ENCODE results near the gene INPP5K.

The INPP5K gene

DNA sequence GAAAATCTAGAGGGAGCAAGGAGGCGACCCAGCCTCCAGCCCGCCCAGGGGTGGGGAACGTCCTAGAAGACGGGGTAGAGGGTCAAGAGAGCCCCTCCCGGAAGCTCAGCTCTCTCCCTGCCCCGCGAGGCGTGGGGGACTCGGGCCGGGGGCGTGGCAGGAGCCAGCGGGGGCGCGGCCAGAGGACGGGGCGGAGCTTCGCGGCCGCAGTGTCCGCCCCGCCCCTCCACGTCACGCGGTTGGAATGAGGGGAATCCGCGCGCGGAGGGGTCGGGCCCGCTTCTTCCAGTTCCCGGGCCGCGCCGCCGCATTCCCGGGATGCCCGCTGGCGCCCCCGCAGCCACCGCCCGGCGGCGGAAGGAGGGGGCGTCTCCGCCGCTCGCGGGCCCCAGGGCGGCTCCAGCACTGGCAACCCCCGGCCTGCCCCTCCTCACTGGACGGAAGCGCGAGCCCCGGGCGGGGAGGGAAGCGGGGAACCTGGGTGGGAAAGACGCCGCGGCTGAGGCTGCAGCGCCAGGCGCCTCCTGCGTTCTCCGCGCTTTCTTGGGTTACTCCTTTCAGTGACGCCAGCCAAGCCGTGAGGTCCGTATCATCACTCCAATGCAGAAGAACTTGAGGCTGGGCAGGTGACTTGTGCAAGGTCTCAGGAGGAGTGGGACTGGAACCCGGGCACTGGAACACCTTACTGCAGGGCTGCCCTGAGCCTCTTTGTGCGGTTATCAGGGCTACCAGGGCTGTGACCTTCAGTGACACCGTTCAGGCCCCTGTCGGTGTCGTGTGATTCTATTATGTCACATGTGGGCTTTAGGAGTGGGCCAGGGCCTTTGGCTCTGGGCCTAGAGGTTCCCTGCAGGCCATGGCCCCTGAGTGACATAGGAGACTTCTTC is 28.2 kb downstream of the INPP5K start:
- no peak for TF ChIP-seq GATA3 (IDR thresholded peaks at IDR 0.05; ENCODE audit: low read depth, low read length)

DNA sequence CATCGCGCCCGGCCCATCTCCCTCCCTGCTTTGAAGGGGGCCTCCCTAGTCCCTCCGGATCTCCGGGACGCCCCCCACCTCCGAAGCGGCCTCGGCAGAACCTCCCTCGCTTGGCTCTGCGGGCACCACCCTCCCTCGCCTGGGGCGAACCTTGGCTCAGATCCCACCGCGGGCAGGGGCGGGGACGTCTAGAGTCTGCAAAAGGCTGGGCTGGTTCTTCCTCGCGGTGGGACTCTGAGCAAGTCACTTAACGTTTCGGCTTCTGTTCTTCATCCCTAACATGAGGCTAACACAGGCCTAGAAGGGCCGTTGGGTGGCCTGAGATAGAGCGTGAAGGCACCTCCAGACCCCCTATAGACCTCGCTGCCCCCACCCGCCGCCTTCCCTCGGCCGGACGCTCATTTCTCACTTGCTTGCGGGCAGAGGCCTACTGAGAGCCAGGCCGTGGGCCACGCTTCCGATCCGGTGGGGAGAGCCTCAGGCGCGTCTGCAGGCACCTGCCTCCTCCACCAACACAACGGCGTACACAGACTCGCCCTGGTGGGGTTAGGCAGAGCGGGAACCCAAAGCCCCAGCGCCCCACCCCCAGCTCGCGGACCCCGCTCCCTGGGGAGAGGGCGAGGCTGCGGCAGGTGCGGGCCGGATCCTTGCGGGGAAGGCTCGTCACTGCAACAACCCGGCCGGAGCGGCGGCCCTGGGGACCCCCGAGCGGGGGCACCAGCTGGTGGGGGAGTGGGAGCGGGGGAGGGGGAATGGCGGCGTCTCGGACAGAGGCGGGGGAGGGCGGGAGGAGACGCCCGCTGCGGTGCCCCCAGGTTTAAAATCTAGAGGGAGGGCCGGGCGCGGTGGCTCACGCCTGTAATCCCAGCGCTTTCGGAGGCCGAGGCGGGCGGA is 29.4 kb downstream of the INPP5K start:
- TF ChIP-seq GATA2 (IDR thresholded peaks at IDR 0.05; ENCODE audit: low read depth, low read length) (no peak), GATA3 (IDR thresholded peaks at IDR 0.05; ENCODE audit: low read depth, low read length) (no peak)

DNA sequence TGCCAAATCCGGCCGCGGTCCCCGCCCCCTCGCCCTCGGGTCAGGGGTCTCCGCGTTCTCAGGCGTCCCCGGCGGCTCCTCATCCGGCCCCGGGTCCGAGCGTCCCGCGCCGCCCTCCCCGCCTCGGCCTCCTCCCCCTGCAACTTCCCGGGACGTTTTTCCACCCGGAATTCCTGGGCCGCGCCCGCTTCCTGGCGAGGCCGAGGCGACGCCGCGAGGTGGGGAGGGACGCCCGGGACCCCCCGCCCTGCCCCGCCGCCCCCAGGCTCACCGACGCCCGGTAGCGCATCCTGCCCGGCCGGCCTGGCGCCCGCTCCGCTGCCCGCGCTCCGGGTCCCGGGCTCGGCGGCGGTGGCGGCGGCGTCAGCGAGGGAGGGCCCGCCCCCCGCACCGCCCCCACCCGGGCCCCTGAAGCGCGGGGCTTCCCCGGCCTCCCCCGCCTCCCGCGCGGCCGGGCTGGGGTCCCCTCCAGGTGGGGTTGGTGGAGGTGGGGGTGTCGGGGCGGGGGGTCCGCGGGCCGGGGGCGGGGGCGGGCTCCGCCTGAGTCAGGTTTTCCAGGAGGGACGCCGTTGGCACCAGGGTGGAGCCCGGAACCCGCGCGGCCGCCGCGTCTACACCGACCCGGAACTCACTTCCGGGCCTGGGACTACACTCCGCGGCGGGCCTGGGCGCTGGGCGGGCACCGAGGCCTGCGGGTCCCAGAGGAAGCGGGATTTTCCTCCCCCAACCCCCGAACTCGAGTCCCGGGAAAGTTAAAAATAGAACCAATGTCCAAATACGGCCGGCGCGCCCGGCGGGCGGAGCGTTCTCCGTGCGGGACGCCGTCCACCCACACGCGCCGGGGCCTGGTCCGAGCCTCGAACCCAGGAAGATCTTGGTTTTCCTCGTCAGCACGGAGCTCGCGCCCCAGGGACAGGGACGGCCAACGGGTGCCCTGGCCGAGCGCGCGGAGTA is 30.7 kb downstream of the INPP5K start:
- no peak for TF ChIP-seq GATA3 (IDR thresholded peaks at IDR 0.05; ENCODE audit: low read depth, low read length)
- no peak for TF ChIP-seq GATA2 (IDR thresholded peaks at IDR 0.05; ENCODE audit: low read depth, low read length)

DNA sequence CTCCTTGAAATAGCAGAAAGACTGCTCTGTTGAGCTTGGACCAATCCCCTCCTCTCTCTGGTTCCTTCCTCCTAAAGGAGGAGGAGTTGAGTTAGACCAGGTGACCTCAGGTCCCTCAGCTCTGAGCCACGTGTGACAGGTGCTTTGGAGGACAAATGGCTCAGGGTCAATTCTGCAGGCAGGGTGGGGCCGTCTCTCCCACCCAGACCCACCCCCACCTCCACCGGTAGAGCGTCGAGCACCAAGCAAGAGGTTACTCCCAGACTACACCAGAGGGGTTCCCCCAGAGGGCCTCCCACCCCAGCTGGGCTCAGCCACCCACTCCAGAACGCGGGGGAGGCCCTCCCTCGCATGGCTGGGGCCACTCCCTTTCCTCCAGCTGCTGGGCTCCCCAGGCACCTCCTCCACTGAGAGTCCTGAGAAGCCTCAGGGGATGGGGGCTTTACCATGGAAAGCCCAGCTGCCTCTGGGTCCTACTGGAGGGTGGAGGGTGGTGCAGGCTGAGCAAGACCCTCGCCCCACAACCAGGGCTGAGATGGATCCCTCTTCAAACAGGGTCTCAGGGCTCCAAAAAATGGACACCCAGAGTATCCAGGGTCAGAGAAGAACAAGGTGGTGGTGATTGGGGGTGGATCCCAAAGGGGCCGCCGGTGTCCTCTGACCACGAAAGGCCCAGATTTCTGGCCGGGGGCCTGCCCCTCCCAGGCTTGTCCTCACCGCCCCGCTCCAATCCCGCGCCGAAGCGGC is 31.6 kb downstream of the INPP5K start:
- TF ChIP-seq GATA2 (IDR thresholded peaks at IDR 0.05; ENCODE audit: low read depth, low read length) (no peak), GATA3 (IDR thresholded peaks at IDR 0.05; ENCODE audit: low read depth, low read length) (no peak)

DNA sequence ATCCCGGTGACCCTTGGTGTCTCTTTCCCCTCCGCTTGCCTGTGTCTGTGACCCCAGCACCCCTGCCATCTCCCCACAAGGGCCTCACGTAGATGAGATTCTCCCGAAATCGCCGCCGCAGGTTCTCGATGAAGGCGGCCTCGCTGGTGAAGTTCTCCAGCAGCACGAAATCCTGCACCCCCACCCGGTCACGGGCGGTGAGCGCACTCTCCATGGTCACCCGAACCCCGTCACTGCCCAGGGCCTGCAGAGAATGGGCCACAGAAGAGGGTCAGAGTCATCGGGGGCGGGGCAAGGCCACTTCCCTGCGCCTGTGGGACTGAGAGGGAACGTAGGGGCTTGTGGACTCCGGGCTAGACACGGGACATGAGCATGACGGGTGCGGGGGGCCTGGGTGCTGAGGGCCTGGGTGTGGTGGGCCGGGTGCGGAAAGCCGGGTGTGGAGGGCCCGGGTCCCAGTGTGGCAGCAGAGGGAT is 32.3 kb downstream of the INPP5K start:
- no peak for TF ChIP-seq GATA2 (IDR thresholded peaks at IDR 0.05; ENCODE audit: low read depth, low read length)
- no peak for TF ChIP-seq GATA3 (IDR thresholded peaks at IDR 0.05; ENCODE audit: low read depth, low read length)

DNA sequence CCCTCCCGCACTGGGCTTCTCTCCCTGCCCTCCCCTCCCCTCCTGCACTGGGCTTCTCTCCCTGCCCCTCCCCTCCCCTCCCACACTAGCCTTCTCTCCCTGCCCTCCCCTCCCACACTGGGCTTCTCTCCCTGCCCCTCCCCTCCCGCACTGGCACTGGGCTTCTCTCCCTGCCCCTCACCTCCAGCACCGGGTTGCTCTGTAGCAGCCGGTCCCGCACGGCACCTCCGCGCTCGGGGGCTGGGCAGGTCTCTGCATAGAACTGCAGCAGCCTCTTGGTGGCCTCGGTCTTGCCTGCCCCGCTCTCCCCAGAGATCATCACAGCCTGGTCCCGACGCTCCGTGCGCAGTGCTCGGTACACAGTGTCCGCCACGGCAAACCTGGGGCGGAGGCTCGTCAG is 33.7 kb downstream of the INPP5K start:
- TF ChIP-seq GATA3 (IDR thresholded peaks at IDR 0.05; ENCODE audit: low read depth, low read length) (no peak), GATA2 (IDR thresholded peaks at IDR 0.05; ENCODE audit: low read depth, low read length) (no peak)

DNA sequence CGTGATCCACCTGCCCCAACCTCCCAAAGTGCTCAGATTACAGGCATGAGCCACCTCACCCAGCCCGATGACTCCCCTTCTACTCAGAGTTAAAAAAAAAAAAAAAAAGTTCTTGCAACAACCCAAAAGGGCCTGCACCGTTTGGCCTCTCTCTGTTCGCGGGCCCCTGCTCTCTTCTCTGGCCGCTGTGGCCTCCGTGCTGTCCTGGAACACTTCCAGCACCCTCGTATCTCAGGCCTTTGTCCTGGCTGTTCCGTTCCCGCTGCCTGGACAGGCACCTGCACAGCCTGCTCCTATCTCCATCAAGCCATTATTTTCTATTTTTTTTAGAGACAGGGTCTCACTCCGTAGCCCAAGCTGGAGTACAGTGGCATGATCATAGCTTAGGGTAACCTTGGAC is 34.7 kb downstream of the INPP5K start:
- TF ChIP-seq GATA3 (IDR thresholded peaks at IDR 0.05; ENCODE audit: low read depth, low read length), result no peak
- no peak for TF ChIP-seq GATA2 (IDR thresholded peaks at IDR 0.05; ENCODE audit: low read depth, low read length)

DNA sequence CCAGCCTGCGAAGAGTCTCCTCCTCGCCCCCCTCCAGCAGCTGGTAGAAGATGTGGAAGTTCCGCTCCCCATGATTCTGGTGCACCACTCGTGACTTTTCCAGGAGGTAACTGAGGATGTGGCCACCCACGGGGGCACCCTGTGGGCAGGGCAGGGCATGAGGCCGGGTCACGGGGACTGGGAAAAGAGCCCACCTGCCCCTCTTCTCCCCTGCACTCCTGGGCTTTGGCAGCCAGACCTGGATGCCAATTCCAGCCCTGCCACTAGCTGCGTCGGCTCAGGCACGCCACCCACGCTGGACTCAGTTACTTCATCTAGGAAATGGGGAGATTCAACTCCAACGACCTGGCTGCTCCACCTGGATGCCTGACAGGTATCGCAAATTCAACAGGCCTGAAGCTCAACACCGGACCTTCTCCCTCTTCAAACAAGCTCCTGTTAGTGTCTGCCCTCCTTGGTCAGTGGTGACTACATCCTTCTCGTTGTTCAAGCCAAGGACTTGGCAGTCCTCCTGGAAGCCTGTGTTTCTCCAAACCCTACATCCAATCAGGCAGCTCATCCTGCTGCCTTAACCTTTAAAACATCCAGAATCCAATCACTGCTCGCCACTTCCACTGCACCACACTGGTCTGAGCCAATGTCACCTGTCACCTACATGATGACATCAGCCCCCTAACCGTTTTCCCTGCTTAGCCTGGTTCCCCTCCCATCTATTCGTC is 35.5 kb downstream of the INPP5K start:
- no peak for TF ChIP-seq GATA2 (IDR thresholded peaks at IDR 0.05; ENCODE audit: low read depth, low read length)
- TF ChIP-seq GATA3 (IDR thresholded peaks at IDR 0.05; ENCODE audit: low read depth, low read length), result no peak

DNA sequence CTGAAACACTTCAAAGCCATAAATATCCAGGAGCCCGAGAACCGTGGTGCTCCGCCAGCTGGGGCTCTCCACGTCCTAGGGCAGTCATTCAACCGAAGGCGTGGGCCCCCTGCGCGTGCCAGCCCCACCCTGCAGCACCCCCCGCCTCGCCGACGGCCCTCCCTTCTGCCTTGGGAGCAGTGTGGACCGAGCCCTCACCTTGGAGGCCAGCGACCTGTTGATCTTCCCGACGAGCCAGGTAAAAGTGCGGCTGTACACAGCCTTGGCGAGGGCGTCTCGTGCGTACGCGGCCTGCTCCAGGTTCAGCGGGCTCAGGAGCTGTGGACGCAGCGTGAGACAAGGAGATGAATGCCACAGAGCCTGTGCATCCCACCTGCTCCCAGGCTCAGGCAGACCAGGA is 38.0 kb downstream of the INPP5K start:
- no peak for TF ChIP-seq GATA2 (IDR thresholded peaks at IDR 0.05; ENCODE audit: low read depth, low read length)
- TF ChIP-seq GATA3 (IDR thresholded peaks at IDR 0.05; ENCODE audit: low read depth, low read length), result no peak

DNA sequence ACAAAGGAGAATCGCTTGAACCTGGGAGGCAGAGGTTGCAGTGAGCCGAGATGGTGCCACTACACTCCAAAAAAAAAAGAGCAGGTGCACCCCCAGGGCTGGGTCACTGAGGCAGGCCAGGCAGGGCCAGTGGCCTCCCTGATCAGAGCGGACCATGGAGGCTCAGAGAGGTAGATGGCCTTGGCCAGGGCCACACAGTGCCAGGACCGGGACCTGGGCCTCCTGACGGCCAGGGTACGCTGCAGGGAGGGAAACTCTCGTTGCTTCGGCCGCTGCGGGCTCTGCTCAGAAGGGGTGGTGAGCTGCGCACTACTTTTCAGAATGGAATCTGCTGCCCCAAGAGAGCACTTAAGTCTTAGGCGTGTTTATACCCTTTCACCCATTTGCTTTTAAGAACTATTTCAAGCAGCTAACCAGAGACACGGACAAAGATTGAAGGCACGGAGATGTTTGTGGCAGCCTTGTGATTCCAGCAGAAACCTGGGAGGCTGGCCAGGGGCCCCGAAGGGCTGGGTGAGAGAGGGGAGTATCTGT is 41.0 kb downstream of the INPP5K start:
- TF ChIP-seq GATA3 (IDR thresholded peaks at IDR 0.05; ENCODE audit: low read depth, low read length) (no peak), GATA2 (IDR thresholded peaks at IDR 0.05; ENCODE audit: low read depth, low read length) (no peak)

DNA sequence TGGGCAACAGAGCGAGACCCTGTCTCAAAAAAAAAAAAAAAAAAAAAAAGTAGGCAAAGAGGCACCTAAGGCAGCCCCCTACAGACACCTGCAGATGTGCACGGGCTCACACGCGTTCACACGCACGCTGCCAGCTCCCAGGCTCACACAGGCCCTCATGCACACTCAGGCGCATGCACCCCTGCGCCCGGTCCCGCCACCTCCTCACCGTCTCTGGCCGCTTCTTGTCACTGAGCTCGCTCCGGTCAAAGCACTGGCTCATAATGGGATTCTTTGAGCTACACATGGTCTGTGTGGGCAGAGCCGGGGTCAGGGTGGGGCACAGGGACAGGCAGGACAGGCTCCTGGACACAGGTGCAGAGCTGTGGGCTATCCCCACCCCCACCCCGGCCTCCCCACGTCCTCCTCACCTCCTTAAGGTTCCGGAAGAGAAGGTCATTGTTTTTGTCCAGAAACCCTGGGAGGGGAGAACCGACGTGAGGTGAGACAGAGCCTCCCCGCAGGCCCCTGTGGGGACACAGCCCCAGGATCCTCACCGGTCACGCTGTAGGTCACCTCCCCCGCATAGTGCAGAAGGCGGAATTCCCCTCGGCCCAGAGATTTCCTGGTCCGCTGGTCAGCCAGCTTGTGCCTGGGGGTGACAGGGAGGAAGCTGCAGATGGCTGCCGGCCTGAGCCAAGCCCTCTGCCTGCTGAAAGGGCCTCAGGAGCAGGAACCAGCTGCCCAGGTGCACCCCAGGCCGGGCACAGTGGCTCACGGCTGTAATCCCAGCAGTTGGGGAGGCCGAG is 41.8 kb downstream of the INPP5K start:
- TF ChIP-seq GATA2 (IDR thresholded peaks at IDR 0.05; ENCODE audit: low read depth, low read length) (no peak), GATA3 (IDR thresholded peaks at IDR 0.05; ENCODE audit: low read depth, low read length) (no peak)

All from SH-SY5Y (cell line).